Astrocyte of the cerebellum (primary cell): ENCODE results near the gene SYNC.
"Not testable (repeated sequence)": the region's sequence is repeated elsewhere in the genome, so short reads cannot be mapped to it uniquely, and the experiment has no call there.

Source experiments
- DNase-seq: peaks from one replicate; pipeline ENCODE4 v3.0.0-alpha.2; 2011; ENCODE audit warnings: low read depth
- H3K4me3 ChIP-seq: 2 replicates; pipeline ENCODE4 v1.5.1; 2011; ENCODE audit warnings: mild to moderate bottlenecking, low read depth, low read length, moderate library complexity
- in situ Hi-C: cut with HindIII; loops from 2 replicates; pipeline ENCODE4 v1.10.0; 2017; ENCODE audit warnings: low sequenced_read_pairs
- TF ChIP-seq, protein P1 (sequence below): IDR thresholded peaks from 2 replicates; pipeline ENCODE4 v1.5.1; 2012; ENCODE audit warnings: low read length, low read depth, moderate library complexity, mild to moderate bottlenecking; ENCODE audit errors: missing control alignments

Gene SYNC

DNA sequence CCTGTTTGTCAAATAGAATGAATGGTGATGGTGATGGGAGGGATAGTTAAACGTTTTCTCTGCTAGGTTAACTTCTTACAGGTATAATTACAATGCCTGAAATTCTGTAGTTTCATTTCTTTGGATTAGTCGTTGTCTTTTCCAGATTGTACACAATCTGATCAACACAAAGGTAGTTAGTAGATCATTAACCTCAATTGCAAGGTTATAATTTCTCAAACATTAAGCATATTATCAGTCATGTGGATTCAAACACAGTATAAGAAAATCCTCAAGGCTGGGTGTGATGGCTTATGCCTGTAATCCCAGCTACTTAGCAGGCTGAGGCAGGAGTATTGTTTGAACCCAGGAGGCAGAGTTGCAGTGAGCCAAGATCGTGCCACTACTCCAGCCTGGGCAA, 20.6 kb downstream of the SYNC start:
- no peak for DNase-seq
- in situ Hi-C loops = no loop called here
- no peak overlapping the region for H3K4me3 ChIP-seq
- TF ChIP-seq, protein P1, sequence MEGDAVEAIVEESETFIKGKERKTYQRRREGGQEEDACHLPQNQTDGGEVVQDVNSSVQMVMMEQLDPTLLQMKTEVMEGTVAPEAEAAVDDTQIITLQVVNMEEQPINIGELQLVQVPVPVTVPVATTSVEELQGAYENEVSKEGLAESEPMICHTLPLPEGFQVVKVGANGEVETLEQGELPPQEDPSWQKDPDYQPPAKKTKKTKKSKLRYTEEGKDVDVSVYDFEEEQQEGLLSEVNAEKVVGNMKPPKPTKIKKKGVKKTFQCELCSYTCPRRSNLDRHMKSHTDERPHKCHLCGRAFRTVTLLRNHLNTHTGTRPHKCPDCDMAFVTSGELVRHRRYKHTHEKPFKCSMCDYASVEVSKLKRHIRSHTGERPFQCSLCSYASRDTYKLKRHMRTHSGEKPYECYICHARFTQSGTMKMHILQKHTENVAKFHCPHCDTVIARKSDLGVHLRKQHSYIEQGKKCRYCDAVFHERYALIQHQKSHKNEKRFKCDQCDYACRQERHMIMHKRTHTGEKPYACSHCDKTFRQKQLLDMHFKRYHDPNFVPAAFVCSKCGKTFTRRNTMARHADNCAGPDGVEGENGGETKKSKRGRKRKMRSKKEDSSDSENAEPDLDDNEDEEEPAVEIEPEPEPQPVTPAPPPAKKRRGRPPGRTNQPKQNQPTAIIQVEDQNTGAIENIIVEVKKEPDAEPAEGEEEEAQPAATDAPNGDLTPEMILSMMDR = no peak

DNA sequence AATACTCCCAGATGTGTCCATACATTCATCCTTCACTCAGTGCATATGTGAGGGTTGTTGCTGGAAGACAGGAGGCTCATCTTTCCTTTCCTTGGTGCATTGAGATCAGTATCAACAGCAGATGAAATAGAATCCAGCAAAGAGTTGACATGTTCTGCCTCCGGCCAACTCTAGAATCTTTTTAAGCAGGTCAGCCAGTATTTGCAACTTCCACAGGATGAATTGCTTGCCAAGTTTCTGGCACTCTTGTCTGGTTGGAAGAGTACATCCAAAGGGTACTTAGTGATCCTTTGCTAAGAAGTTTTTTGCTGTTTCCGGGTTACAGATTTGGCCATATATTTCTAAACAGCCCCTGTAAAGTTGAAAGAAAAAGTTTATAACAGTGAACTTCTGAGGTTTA, 21.1 kb downstream of the SYNC start:
- TF ChIP-seq, protein P1 = no peak
- H3K4me3 ChIP-seq = no peak overlapping the region
- in situ Hi-C loops = no loop called here
- DNase-seq = no peak

DNA sequence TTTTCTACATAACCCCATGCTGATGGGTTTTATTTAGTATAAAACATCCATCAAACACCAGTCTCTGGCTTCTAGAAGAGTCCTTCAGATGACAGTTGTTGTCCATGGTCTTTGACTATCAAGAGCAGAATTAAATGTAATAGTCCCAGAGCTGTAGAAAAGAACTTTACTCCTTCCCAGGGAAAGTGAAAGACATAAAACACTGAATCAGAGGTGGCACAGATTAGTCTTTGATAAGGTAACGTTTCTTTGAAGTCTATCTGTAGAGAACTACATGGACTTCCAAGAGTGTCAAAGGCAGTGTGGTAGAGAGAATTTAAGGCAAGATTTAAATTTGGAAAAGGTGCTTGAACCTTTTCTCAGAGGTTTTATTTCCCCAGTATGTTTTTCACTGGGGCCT, 21.9 kb downstream of the SYNC start:
- DNase-seq = no peak
- in situ Hi-C loops = no loop called here
- H3K4me3 ChIP-seq = no peak overlapping the region
- TF ChIP-seq, protein P1 = no peak

DNA sequence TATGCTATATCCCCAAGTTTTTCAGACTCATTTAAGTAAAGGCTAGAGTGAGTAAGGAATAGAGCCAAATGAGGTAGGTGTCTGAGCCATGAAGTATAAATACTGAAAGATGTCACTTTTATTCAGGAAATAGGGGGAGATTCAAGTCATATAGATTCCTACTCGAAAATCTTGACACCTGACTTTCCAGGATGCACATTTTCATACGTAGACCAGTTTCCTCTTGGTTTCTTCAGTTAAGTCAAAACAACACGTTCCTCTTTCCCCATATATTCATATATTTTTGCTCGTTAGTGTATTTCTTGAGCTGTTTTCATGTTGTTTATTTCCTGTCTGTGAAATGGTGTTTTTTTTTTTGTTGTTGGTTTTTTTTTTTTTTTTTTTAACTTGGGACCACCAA, 22.6 kb downstream of the SYNC start:
- H3K4me3 ChIP-seq, in situ Hi-C loops, DNase-seq: not testable (repeated sequence)

DNA sequence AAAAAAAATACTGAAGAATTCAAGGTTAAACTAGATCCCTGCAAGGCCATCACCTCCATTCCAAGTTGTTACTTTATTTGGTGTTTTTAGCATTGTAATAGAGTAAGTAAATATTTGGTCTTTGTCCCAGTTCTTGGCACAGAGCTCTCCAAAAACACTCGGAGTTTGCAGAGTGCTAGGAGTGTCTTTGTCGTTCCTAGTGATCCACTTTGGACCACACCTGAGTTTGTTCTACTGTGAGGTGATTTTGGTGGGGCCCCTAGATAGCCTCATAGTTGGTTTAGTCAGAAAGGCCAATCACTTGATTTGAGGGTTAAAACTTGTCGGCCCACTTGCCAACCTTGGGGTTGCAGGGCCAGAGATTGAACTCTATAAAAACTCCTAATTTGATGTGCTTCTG, 25.6 kb downstream of the SYNC start:
- TF ChIP-seq, protein P1 = no peak
- DNase-seq = no peak
- in situ Hi-C loops = no loop called here
- no peak overlapping the region for H3K4me3 ChIP-seq

DNA sequence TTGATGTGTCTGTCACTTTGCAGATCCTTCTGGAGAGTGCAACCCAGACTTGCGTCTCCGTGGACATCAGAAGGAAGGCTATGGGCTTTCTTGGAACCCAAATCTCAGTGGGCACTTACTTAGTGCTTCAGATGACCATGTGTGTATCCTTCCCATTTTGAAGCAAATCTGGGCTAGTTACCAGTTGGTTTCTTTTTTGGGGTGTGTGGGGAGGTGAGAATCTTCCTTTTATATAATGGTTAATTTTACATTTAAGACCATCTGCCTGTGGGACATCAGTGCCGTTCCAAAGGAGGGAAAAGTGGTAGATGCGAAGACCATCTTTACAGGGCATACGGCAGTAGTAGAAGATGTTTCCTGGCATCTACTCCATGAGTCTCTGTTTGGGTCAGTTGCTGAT, 33.9 kb downstream of the SYNC start:
- in situ Hi-C loops, H3K4me3 ChIP-seq, DNase-seq: not testable (repeated sequence)

DNA sequence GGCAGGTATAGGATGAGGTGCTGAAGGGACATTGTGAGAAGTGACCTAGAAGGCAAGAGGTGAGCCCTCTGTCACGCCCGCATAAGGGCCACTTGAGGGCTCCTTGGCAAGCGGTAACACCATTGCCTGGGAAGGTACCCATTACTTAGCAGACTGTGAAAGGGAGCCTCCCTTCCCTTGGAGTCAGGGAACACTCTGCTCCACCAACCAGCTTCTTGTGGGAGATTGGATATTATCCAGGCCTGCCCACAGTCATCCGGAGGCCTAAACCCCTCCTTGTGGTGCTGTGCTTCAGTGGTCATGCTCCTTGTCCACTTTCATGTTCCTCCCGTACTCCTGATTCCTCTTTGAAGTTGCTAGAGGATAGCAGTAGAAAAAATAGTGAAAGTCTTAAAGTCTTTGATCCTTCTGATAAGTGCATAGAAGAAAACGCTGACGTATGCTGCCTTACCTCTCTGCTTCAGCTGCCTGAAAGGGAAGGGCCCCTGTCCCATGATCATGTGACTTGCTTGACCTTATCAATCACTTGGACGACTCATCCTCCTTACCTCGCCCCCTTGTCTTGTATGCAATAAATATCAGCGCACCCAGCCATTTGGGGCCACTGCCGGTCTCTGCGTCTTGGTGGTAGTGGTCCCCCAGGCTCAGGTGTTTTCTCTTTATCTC, 35.5 kb downstream of the SYNC start:
- no peak overlapping the region for H3K4me3 ChIP-seq
- TF ChIP-seq, protein P1 = no peak
- DNase-seq = no peak
- in situ Hi-C loops = no loop called here

DNA sequence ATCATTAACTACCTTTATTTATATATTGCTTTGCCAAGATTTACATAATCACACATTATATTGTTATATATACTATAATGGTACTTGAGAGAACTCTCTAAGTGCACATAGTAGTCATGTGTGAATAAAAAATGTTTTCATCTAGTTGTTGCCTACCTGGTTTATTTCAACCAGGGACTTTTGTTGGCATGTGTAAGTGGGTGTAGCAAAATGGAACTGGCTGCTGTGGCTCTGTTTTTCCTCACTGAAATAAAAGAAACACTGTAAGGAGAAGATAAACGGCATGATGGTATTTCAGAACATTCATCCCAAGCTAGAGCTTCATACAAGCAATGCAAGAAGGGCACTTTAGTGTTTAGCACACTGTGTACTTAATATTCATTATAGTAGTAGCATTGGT, 36.7 kb downstream of the SYNC start:
- no peak for DNase-seq
- H3K4me3 ChIP-seq = no peak overlapping the region
- in situ Hi-C loops = no loop called here
- TF ChIP-seq, protein P1 = no peak
